Myocyte (in vitro differentiated cells): ENCODE results near the gene NAA16. TPM values are rescaled to one million over a fixed set of nuclear protein-coding genes. Genes with fewer than 3 reads are reported as not detected.
"Not testable (repeated sequence)": the region's sequence is repeated elsewhere in the genome, so short reads cannot be mapped to it uniquely, and the experiment has no call there.

ENCODE experiments used
- DNase-seq: peaks from one replicate; pipeline ENCODE4 v3.0.0-alpha.2; 2012; ENCODE audit warnings: low read depth
- total RNA-seq: library from RNA; depleted of rRNA; stranded (reverse); fragments of >200 nt; gene quantifications from 2 replicates; pipeline ENCODE4 v1.2.3, GENCODE V29; 2014

The NAA16 gene
- total RNA-seq, 1 donor from 2014 or later, result 6.9 TPM

- DNase-seq, result peak; percentile 71
These were observed 42.1 kb downstream of the NAA16 start for GRCh38 chr13:41352935-41353840.

DNA sequence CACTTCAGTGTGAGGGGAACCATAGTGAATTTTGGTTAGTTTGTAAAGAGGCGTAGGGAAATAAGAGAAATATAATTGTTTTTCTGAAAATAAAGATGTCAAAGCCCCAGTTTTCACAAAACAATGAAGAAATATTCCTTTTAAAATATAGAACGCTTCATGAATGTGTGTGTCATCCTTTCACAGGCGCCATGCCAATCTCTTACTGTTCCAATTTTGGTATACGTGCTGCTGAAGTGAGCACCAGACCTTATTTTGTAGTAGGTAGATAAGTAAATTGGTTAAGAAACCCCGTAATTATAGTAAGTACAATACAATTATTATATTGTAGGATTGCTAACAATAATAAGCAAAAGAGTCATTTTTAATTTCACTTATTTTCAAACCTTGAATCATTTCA, 43.3 kb downstream of the NAA16 start:
- no peak for DNase-seq

GRCh38 chr13:41356385-41356648, 45.2 kb downstream of the NAA16 start:
- DNase-seq, result not testable (repeated sequence)

DNA sequence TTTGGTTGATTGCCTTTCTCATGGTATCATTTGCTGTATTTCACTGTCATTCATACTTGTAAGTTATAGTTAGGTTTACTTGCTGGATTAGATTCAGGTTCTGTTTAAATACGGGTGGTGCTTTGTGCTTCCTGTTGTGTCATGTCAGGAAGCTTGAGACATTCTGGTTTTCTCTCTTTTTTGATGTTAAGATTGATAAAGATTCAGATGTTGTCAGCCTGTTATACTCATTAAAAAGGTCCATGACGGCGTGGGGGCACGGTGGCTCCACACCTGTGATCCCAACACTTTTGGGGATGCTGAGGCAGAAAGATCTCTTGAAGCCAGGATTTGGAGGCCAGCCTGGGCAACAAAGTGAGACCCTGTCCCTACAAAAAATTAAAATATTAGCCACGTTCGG, 45.7 kb downstream of the NAA16 start:
- DNase-seq, result no peak

GRCh38 chr13:41361491-41361890, 50.4 kb downstream of the NAA16 start:
- DNase-seq, result no peak

DNA sequence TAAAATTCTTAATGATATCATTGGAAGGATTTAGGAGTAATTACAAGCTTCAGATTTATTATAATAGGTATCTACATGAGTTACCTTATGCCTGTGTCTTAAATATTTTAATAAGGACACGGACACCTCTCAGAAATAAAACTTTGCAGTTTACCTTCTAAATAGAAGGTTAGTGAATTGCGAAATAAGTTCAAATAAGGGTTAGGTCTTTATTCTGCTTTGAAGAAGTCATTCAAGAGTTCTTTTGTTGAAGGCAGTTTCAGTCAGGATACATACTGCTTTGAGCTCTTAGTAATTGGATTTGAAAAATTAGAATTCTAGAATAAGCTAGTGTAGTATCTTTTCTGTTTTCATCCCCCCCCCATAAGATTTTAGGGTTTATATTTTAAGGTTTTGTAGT, 53.0 kb downstream of the NAA16 start:
- no peak for DNase-seq

DNA sequence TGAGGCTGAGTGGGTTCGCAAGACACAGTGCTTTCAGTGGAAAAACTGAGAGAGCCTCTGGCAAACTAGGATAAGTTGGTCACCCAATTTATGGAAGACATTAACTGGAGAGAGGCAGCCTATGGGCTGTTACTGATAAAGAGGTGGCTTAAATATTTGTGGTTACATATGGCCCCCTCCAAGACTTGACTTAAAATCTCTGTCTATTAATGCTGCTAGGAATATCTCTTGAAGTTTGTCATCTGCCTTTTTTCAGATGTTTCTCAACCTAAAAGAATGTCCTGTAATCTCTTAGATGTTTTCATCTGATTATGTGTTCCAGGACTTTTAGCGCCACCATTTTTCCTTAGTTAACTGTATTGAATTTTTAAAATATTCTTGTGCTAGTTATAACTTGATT, 54.6 kb downstream of the NAA16 start:
- DNase-seq, result no peak

DNA sequence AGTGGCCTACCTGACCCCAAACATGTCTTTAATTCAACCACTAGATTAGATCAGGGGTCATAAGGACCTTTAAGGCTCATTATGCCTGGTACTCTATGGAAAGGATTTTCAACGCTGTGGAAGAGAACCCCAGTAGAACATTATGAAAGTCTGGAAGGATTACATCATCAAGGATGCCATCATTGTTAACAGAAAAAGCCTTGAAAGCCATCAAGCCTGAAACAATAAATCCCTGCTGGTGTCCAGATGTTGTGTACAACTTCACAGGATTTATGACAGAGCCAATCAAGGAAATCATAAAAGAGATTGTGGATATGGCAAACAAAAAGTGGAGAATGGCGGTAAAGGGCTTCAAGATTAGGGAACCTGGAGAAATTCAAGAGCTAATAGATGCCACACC, 59.7 kb downstream of the NAA16 start:
- no peak for DNase-seq

DNA sequence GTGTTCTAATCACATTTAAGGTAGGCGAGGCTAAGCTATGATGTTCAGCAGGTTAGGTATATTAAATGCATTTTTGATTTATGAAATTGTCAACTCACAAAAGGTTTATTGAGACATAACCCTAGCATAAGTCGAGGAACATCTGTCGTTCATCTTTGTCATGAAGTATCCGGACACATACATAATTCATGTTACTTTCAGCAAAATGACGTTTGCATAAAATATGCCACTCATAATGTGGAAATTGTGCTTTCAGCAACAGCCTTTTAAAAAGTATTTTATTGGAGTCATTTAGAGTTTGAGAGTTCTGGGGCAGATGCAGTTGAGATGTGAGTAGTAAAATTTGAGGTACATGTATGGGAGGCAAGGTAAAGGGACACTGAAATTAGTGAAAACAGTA, 66.4 kb downstream of the NAA16 start:
- DNase-seq, result no peak

DNA sequence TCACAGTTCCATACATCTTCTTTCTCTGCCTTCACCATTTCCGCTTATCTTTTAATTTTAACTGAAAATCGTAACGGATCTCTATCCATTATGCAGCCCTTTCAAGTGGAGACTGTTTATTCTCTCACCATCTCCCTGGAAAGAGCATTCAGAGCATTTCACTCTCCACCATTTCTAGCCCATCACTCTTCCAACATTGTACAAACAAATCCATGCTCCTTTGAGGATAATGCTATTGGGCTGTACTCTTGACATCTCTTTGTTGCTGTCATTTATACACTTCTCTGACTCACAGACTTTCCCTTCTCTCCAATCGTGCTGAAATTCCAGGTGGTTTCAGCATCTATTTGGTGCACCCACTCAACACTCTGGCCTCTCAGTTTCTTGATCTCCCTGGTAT, 71.4 kb downstream of the NAA16 start:
- no peak for DNase-seq

DNA sequence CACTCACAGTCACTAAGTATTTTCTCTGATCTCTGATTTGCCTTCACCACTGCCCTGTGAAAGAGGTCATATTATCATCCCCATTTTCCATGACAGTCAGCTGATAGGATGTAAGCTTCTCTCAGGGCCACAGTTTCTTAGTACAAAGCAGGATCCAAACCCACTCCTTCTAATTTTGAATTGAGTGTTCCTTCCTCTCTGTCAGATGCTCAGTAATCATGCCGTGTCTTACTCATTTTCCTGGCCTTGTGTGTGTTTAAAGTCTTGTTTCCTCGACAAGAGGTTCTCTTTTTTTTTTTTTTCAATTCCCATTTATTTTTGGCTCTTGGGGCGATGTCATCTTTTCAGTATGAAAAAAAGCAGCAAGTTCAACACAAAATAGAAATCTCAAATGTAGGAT, 72.3 kb downstream of the NAA16 start:
- no peak for DNase-seq

- DNase-seq, result peak; percentile 23
These were observed 73.9 kb downstream of the NAA16 start for GRCh38 chr13:41384749-41385503.

DNA sequence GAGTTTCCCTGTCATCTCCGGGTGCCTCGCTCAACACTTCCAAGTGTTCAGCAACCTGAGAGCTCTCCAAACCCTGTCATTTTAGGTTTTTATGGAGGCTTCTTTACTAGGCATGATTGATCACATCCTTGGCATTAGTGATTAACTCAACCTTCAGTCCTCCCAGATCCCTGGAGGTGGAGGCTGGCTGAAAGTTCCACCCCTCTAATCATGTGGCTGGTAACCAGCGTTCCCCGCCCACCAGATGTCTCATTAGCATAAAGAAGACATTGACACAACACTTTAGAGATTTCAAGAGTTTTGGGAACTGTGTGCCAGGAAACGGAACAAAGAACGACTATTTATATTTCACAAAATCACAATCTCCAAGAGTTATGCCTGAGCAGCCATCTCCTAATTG, 75.1 kb downstream of the NAA16 start:
- no peak for DNase-seq

DNA sequence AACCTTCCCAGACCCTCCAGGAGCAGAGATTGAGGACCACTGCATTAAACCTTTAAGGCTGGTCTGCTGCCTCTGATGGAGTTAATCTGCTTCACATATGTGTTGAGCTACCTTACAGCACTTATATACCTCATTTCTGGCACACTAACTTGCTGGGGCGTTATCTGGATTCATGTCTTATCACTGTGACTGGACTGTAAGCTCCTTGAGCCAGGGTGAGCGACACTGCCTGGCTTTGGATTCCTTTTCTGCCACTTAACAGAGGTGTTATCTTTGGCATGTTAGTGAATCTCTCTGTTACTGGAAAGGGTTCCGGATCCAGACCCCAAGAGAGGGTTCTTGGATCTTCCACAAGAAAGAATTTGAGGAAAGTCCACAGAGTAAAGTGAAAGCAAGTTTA, 76.5 kb downstream of the NAA16 start:
- no peak for DNase-seq

DNA sequence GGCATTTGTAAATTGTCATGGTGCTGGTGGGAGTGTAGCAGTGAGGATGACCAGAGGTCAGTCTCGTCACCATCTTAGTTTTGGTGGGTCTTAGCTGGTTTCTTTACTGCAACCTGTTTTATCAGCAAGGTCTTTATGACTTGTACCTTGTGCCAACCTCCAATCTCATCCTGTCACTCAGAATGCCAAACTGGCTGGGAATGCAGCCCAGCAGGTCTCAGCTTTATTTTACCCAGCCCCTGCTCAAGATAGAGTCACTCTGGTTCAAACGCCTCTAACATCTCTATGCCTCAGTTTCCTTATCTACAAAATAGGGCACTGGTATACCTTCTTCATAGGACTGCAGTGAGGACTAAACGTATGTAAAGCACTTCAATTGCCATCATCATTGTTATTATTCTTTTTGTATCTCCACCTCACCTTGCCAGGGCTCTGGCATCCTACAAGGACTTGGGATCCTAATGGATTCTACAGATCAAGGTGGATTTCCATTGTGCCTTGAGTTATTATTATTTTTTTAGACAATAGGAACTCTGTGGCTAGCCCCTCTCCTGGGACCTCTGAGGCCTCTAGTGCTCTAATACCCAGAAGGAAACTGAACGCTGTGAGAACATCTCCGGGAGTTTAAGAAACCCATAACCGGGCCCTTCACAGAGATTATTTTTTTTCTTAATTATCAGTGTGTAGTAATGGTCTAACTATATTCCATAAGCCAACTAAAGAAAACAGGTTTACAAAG, 77.2 kb downstream of the NAA16 start:
- no peak for DNase-seq

DNA sequence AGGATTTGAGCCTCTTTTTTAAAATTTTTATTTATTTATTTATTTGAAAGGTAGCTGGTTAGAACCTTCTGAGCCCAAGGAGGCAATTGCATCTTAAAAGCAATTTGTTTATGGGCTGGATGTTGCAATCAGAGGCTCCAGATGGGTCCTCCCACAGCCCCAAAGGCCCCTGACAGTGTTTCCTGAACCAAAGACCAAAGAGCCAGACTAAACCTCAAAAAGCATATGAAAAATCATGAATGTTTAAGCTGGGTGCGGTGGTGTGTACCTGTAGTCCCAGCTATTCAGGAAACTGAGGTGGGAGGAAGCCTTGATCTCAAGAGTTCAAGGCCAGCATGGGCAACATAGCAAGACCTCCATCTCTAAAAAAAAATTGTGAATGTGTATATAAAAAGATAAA, 78.5 kb downstream of the NAA16 start:
- DNase-seq, result no peak

DNA sequence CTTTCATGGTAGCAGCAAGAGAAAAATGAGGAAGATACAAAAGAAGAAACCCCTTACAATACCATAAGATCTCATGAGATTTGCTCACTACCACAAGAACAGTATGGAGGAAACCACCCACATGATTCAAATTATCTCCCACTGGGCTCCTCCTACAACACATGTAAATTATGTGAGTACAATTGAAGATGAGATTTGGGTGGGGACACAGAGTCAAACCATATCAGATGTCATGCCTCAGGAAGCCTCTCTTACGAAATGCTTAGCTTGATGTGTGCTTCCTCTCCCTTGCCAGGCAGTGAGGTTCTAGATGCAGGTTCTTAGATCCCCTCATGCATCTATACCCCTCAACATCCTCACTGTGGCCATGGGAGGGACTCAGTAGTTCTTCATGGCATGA, 83.1 kb downstream of the NAA16 start:
- DNase-seq, result no peak

- DNase-seq, result no peak
These were observed 87.6 kb downstream of the NAA16 start for GRCh38 chr13:41398494-41399170.

GRCh38 chr13:41401366-41401765, 90.3 kb downstream of the NAA16 start:
- peak; percentile 25 for DNase-seq

DNA sequence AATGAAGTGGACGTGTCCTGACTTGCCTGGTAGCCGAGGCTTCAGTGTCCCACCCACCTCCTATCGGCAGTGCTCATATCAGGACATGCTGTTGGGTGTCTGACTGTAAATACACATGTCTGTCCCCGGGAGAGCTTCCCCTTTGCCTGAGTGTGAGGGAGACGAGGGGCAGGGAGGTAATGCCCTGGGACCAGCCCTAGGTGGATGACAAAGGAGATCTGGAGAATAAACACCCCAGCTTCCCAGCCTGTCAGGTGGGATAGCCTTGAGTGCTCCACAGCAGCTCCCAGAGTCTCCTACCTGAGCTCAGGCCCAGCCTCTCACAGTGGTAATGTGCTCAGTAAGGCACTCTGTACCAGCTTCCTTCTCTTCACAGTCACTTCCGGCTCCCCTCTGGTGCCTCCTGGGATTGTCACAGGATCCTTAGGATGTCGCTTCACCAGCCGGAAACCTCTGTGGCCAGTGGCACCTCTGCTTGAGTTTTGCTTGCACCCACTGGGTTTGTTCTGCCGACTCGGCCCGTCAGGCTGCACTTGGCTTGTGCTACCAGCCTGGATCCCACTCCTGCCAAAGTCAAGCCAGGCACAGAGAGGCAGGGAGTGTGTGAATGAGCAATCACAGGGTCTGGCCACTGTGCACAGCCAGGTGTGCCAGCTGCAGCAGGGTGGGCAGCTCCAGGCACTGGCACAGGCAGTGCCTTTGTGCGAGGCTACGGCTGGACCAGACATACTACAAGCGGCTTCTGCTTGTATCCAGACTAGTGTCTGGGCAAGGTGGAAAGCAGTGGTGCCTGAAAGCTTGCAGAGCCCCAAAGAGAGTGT, 91.8 kb downstream of the NAA16 start:
- no peak for DNase-seq

- DNase-seq, result no peak
These were observed 92.9 kb downstream of the NAA16 start for GRCh38 chr13:41403983-41404382.
